Measurements from ENCODE around the gene SMURF2. TPM values are rescaled to one million over a fixed set of nuclear protein-coding genes. Genes with fewer than 3 reads are reported as not detected.
"Not testable (repeated sequence)": the region's sequence is repeated elsewhere in the genome, so short reads cannot be mapped to it uniquely, and the experiment has no call there.

SMURF2 gene
- total RNA-seq, 4 donors from 2014 or later = 13.2 to 21.0 (median 20.5) TPM

DNA sequence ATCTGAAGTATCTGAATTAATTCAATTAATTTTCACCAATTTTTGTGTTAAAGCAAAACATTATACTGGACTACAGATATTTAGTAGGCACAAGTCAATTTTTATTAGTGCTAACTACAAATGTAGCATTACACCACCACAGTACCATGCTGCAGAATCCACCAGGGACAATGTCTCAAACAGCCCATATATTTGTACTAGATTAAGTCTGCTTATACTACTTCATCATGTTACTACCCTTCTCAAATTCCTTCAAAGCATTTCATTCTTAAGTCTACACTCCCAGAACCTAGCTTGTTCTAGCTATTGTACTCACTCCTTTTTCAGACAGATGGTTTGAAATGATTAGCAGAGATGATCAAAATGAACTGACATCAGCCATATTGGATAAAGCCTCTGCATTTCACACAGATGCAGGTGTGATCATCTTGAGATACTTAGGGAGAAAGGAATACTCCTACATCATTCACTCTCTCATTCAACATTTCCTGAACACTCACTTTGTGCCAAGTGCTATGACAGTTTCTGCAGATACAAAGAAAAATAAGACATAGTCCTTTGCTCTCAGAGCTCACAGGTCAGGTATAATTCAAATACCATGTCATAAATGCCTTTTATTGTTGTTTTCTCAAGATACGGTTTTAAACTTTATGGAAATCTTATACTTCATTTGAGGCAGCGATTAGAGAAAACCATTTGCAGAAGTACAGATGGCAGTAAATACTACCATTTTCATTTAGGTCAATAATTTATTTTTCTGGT, 47.7 kb downstream of the SMURF2 start:
- intact Hi-C loops (cut with DNase I; ENCODE audit: low total_unique reads) = no loop called here
- no peak for DNase-seq (ENCODE audit: low spot score in 2 of 2)
- 79% methylated on average over 2 of the region's 2 CpGs for WGBS, 2 donors
- no peak for TF ChIP-seq POLR2A (IDR thresholded peaks at IDR 0.05)
- TF ChIP-seq, protein P1, sequence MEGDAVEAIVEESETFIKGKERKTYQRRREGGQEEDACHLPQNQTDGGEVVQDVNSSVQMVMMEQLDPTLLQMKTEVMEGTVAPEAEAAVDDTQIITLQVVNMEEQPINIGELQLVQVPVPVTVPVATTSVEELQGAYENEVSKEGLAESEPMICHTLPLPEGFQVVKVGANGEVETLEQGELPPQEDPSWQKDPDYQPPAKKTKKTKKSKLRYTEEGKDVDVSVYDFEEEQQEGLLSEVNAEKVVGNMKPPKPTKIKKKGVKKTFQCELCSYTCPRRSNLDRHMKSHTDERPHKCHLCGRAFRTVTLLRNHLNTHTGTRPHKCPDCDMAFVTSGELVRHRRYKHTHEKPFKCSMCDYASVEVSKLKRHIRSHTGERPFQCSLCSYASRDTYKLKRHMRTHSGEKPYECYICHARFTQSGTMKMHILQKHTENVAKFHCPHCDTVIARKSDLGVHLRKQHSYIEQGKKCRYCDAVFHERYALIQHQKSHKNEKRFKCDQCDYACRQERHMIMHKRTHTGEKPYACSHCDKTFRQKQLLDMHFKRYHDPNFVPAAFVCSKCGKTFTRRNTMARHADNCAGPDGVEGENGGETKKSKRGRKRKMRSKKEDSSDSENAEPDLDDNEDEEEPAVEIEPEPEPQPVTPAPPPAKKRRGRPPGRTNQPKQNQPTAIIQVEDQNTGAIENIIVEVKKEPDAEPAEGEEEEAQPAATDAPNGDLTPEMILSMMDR (IDR thresholded peaks at IDR 0.05) = no peak
- H3K4me3 ChIP-seq (ENCODE audit: low read depth, poor library complexity, severe bottlenecking) = no peak overlapping the region

DNA sequence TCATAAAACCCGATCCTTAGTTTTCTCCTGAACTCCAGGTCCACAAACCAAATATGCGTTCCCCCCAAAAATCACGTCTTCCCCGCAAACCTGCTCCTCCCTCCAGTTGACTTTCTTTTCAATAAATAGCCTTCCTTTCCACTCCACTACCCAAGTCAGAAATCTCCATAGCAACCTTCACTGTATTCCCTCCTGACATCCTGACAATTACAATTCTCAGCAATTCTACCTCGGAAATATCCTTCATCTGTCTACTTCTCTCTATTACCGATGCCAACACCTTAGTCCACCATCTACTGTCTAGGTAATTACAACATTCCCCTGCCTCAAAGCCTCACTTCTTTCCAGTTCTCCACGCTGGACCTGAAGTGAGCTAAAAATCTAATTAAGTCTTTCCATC, 50.7 kb downstream of the SMURF2 start:
- H3K4me3 ChIP-seq (ENCODE audit: low read depth, poor library complexity, severe bottlenecking) = no peak overlapping the region
- intact Hi-C loops (cut with DNase I; ENCODE audit: low total_unique reads) = no loop called here
- TF ChIP-seq POLR2A (IDR thresholded peaks at IDR 0.05) = no peak
- TF ChIP-seq, protein P1 (IDR thresholded peaks at IDR 0.05) = no peak
- DNase-seq (ENCODE audit: low spot score in 2 of 2) = no peak
- 85 to 87% methylated on average over 7 of the region's 7 CpGs for WGBS, 2 donors

DNA sequence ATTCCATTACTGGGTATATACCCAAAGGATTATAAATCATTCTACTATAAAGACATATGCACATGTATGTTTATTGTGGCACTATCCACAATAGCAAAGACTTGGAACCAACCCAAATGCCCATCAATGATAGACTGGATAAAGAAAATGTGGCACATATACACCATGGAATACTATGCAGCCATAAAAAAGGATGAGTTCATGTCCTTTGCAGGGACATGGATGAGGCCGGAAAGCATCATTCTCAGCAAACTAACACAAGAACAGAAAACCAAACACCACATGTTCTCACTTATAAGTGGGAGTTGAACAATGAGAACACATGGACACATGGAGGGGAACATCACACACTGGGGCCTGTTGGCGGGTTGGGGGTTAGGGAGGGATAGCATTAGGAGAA, 51.9 kb downstream of the SMURF2 start:
- DNase-seq (ENCODE audit: low spot score in 2 of 2); H3K4me3 ChIP-seq (ENCODE audit: low read depth, poor library complexity, severe bottlenecking); intact Hi-C loops (cut with DNase I; ENCODE audit: low total_unique reads): not testable (repeated sequence)
- WGBS, 2 donors = 92 to 99% methylated on average over 2 of the region's 2 CpGs

DNA sequence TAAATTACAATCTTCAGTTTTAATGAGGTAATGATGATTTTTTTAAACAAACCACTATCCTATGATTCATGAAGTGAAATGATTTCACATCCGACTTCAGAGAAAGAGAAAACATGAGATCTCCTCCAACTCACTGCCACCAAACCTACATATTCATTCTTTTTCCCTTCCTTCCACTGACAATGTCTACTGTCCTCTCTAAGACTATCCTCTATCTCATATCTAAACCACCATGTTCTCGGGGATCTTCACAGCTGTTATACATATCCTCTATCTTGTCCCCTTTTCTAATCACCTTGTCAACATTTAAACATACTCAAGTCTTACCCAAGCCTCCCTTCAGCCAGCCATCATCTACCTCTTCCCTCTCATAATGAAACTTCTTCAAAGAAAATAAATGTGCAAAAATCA, 53.5 kb downstream of the SMURF2 start:
- no peak for TF ChIP-seq POLR2A (IDR thresholded peaks at IDR 0.05)
- TF ChIP-seq, protein P1 (IDR thresholded peaks at IDR 0.05) = no peak
- WGBS, 2 donors = 68 to 69% methylated on average over 2 of the region's 2 CpGs
- DNase-seq (ENCODE audit: low spot score in 2 of 2) = no peak

DNA sequence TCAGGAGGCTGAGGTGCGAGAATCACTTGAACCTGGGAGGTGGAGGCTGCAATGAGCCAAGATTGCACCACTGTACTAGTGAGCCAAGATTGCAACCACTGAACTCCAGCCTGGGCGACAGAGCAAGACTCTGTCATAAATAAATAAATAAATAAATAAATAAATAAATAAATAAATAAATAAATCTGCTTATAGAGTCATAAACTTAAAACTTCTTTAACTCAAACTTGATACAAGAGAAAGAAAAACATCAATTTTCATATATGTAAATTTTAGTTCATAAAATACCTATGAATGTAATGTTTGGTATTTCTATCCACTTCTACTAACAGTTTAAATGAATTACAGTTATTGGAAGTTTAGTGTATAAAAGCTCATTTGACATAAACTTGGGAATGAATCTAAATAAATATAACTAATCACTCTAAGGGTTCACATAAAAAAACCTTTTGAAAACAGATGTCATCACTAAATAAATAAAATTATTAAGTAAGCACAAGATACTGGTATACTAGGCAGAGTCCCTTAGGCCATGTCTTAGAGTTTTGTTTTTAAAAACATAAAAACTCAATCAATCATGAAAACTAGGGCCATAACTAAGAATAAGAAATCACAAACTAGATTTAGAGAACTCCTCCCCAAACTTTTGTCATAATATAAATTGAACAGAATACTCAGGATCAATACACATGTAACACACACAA, 54.1 kb downstream of the SMURF2 start:
- TF ChIP-seq, protein P1 (IDR thresholded peaks at IDR 0.05) = no peak
- no peak for TF ChIP-seq POLR2A (IDR thresholded peaks at IDR 0.05)
- WGBS, 2 donors = 85 to 97% methylated on average over 2 of the region's 2 CpGs
- no peak for DNase-seq (ENCODE audit: low spot score in 2 of 2)

More for the DNA sequence above, 53.5 kb downstream of the SMURF2 start:
- no peak overlapping the region for H3K4me3 ChIP-seq (ENCODE audit: low read depth, poor library complexity, severe bottlenecking)
- intact Hi-C loops (cut with DNase I; ENCODE audit: low total_unique reads) = no loop called here

DNA sequence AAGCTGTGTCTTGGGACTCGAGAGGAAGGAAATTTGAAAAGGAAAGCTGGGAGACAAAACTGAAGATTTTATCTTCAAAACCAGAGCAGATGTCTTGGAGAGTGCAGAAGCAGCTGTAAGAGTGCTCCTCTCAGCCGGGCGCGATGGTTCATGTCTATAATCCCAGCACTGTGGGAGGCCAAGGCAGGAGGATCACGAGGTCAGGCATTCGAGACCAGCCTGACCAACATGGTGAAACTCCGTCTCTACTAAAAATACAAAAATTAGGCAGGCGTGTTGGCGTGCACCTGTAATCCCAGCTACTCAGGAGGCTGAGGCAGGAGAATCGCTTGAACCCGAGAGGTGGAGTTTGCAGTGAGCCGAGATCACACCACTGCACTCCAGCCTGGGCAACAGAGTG, 57.6 kb downstream of the SMURF2 start:
- H3K4me3 ChIP-seq (ENCODE audit: low read depth, poor library complexity, severe bottlenecking); intact Hi-C loops (cut with DNase I; ENCODE audit: low total_unique reads); DNase-seq (ENCODE audit: low spot score in 2 of 2): not testable (repeated sequence)
- 79 to 82% methylated on average over 12 of the region's 12 CpGs for WGBS, 2 donors

More for the DNA sequence above, 54.1 kb downstream of the SMURF2 start:
- no peak overlapping the region for H3K4me3 ChIP-seq (ENCODE audit: low read depth, poor library complexity, severe bottlenecking)
- intact Hi-C loops (cut with DNase I; ENCODE audit: low total_unique reads) = no loop called here
